H9 (cell line): ENCODE data around the gene DCTN3. TPM values are rescaled to one million over a fixed set of nuclear protein-coding genes. Genes with fewer than 3 reads are reported as not detected.

Source experiments
- DNase-seq: peaks from one replicate; pipeline ENCODE4 v3.0.0-alpha.2; 2017
- H2AFZ ChIP-seq: one replicate; pipeline ENCODE4 v1.6.1; 2013; ENCODE audit warnings: mild to moderate bottlenecking, low read length, control low read depth, moderate library complexity
- H2AK5ac ChIP-seq: 2 replicates; pipeline ENCODE4 v1.6.1; 2013; ENCODE audit warnings: low read length, control low read depth, mixed read lengths; ENCODE audit not compliant: insufficient read length
- H2BK120ac ChIP-seq: one replicate; pipeline ENCODE4 v1.6.1; 2013; ENCODE audit warnings: low read depth, mild to moderate bottlenecking, low read length, control low read depth, inconsistent platforms; ENCODE audit not compliant: poor library complexity, severe bottlenecking
- H2BK12ac ChIP-seq: 2 replicates; pipeline ENCODE4 v1.6.1; 2013; ENCODE audit warnings: low read length, control low read depth, mixed read lengths, low read depth; ENCODE audit not compliant: insufficient read length
- H2BK15ac ChIP-seq: 2 replicates; pipeline ENCODE4 v1.6.1; 2013; ENCODE audit warnings: low read depth, low read length, control low read depth
- H2BK20ac ChIP-seq: one replicate; pipeline ENCODE4 v1.6.1; 2013; ENCODE audit warnings: low read depth, mild to moderate bottlenecking, low read length, control low read depth, inconsistent platforms; ENCODE audit not compliant: poor library complexity, severe bottlenecking
- H2BK5ac ChIP-seq: 2 replicates; pipeline ENCODE4 v1.6.1; 2013; ENCODE audit warnings: low read length, control low read depth, mixed read lengths; ENCODE audit not compliant: insufficient read length
- H3K14ac ChIP-seq: 2 replicates; pipeline ENCODE4 v1.6.1; 2013; ENCODE audit warnings: low read length, control low read depth; ENCODE audit not compliant: insufficient read depth
- H3K18ac ChIP-seq: 2 replicates; pipeline ENCODE4 v1.6.1; 2013; ENCODE audit warnings: low read depth, mild to moderate bottlenecking, mixed read lengths, low read length, control low read depth; ENCODE audit not compliant: insufficient read length
- H3K23ac ChIP-seq: 2 replicates; pipeline ENCODE4 v1.6.1; 2013; ENCODE audit warnings: low read length, control low read depth, mixed read lengths, low read depth; ENCODE audit not compliant: insufficient read length
- H3K23me2 ChIP-seq: 2 replicates; pipeline ENCODE4 v1.6.1; 2013; ENCODE audit warnings: low read depth, mild to moderate bottlenecking, mixed read lengths, low read length, control low read depth; ENCODE audit not compliant: insufficient read length, poor library complexity, severe bottlenecking
- H3K27ac ChIP-seq: 2 replicates; pipeline ENCODE4 v1.5.1; 2013; ENCODE audit warnings: low read length, control low read depth, mixed read lengths, low read depth; ENCODE audit not compliant: insufficient read length
- H3K27me3 ChIP-seq: 2 replicates; pipeline ENCODE4 v1.6.1; 2013; ENCODE audit warnings: low read length, control low read depth, inconsistent platforms; ENCODE audit not compliant: insufficient read depth
- H3K4ac ChIP-seq: 2 replicates; pipeline ENCODE4 v1.6.1; 2013; ENCODE audit warnings: low read depth, mild to moderate bottlenecking, control low read depth, inconsistent platforms, low read length, moderate library complexity
- H3K4me1 ChIP-seq: 2 replicates; pipeline ENCODE4 v1.6.1; 2013; ENCODE audit warnings: low read length, control low read depth, inconsistent platforms; ENCODE audit not compliant: insufficient read depth
- H3K4me2 ChIP-seq: 2 replicates; pipeline ENCODE4 v1.6.1; 2013; ENCODE audit warnings: low read length, control low read depth, mixed read lengths; ENCODE audit not compliant: insufficient read length, insufficient read depth
- H3K56ac ChIP-seq: 2 replicates; pipeline ENCODE4 v1.6.1; 2013; ENCODE audit warnings: low read depth, mild to moderate bottlenecking, mixed read lengths, low read length, control low read depth; ENCODE audit not compliant: insufficient read length
- H3K79me1 ChIP-seq: 2 replicates; pipeline ENCODE4 v1.6.1; 2013; ENCODE audit warnings: low read depth, mild to moderate bottlenecking, moderate library complexity, low read length, control low read depth, inconsistent platforms; ENCODE audit not compliant: insufficient read depth, poor library complexity, severe bottlenecking
- H3K79me2 ChIP-seq: 2 replicates; pipeline ENCODE4 v1.6.1; 2013; ENCODE audit warnings: low read length, control low read depth, inconsistent platforms; ENCODE audit not compliant: insufficient read depth
- H3K9ac ChIP-seq: 2 replicates; pipeline ENCODE4 v1.6.1; 2013; ENCODE audit warnings: low read length, control low read depth, mixed read lengths; ENCODE audit not compliant: insufficient read length; ENCODE audit errors: extremely low read depth
- H3K9me3 ChIP-seq: one replicate; pipeline ENCODE4 v1.6.1; 2013; ENCODE audit warnings: low read depth, low read length, inconsistent platforms; ENCODE audit not compliant: control insufficient read depth
- H3T11ph ChIP-seq: one replicate; pipeline ENCODE4 v1.6.1; 2013; ENCODE audit warnings: mild to moderate bottlenecking, low read length, control low read depth, inconsistent platforms
- H4K20me1 ChIP-seq: one replicate; pipeline ENCODE4 v1.6.1; 2013; ENCODE audit not compliant: control insufficient read depth, insufficient read length, insufficient read depth
- H4K5ac ChIP-seq: 2 replicates; pipeline ENCODE4 v1.6.1; 2013; ENCODE audit warnings: low read depth, mild to moderate bottlenecking, mixed read lengths, low read length, control low read depth; ENCODE audit not compliant: insufficient read length
- H4K8ac ChIP-seq: replicated peaks from 2 replicates; pipeline ENCODE4 v1.6.1; 2013; ENCODE audit warnings: low read length, control low read depth, mixed read lengths, low read depth; ENCODE audit not compliant: insufficient read length
- H4K91ac ChIP-seq: 2 replicates; pipeline ENCODE4 v1.6.1; 2013; ENCODE audit warnings: low read depth, mild to moderate bottlenecking, moderate library complexity, mixed read lengths, low read length, control low read depth; ENCODE audit not compliant: insufficient read length
- H3K27ac Mint-ChIP-seq, 3 experiments: 2 replicates in 2 of 3; 3 replicates in 1 of 3; pipeline ENCODE4 v1.8.0; 2020 to 2021; ENCODE audit warnings: mixed read lengths in 3 of 3, mild to moderate bottlenecking in 1 of 3, moderate library complexity in 1 of 3
- H3K27me3 Mint-ChIP-seq: 2 replicates; pipeline ENCODE4 v1.8.0; 2021; ENCODE audit warnings: low read depth, mild to moderate bottlenecking, moderate library complexity, mixed read lengths
- H3K36me3 Mint-ChIP-seq, 3 experiments: 2 replicates in 2 of 3; 3 replicates in 1 of 3; pipeline ENCODE4 v1.8.0; 2020 to 2021; ENCODE audit warnings: low read depth in 3 of 3, mixed read lengths in 3 of 3; ENCODE audit not compliant: insufficient read depth in 1 of 3
- H3K4me1 Mint-ChIP-seq, 2 experiments: 2 replicates each; pipeline ENCODE4 v1.8.0; 2020; ENCODE audit warnings: mixed read lengths in 2 of 2
- H3K4me3 Mint-ChIP-seq, 2 experiments: 2 replicates in 1 of 2; 3 replicates in 1 of 2; pipeline ENCODE4 v1.8.0; 2020 to 2021; ENCODE audit warnings: mild to moderate bottlenecking in 2 of 2, mixed read lengths in 2 of 2, moderate library complexity in 1 of 2
- H3K9me3 Mint-ChIP-seq, 2 experiments: 2 replicates in 1 of 2; 3 replicates in 1 of 2; pipeline ENCODE4 v1.8.0; 2020; ENCODE audit warnings: mild to moderate bottlenecking in 2 of 2, mixed read lengths in 2 of 2, moderate library complexity in 1 of 2
- CTCF ChIP-seq: fragments of 200-600 bp; sonication (generic); conservative IDR thresholded peaks from 3 replicates; pipeline ENCODE4 v1.8.0; 2021; ENCODE audit warnings: antibody characterized with exemption, mild to moderate bottlenecking
- WGBS: extraction: QIAGEN DNeasy Blood & Tissue Kit; methylation state at CpG from one replicate; pipeline ENCODE4 v1.1.7; 2013; ENCODE audit warnings: missing lambda C conversion rate, low lambda C conversion rate, mixed read lengths; ENCODE audit not compliant: insufficient read length; ENCODE audit errors: extremely low coverage; 5-methylcytosine and 5-hydroxymethylcytosine counted together
- total RNA-seq: library from RNA; stranded (reverse); gene quantifications from 2 replicates; pipeline ENCODE4 v1.2.1, GENCODE V29; 2021

DCTN3 gene
- total RNA-seq, 1 experiment from 2014 or later: 40.0 TPM

DNA sequence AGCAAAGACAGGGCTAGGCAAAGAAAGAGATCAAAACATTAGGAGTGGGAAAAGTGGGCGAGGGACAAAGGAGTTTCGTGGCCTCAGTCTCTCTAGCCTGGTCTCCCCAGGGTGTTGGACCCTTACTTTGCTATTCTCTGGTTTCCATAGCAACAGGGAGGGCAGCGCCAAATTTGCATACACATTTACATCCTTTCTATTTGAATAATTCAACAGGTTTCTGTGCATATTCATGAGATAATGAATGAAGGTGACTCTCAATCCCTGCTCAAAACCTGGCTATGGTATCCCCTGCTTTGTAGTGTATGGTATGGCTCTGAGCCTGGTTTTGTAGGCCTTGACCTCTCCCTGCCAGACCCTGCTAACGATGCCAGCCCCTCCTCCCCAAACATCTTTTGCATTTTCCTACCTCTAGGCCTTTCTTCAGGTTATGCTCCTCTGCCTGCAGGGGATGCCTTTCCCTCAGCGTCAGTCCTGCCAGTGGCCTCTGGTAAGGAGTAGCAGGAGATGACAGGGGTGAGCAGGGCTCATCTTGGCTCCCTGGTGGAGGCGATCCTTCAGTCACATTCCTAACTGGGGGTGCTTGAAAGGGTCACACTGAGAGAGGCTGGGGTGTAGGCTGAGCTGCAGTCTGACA is 18.2 kb downstream of the DCTN3 start:
- Histone ChIP-seq H3K9ac (no peak overlapping the region), H3K9me3 (no peaks in the 10 kb centered on the region), H3T11ph (no peak overlapping the region), H4K8ac (no peak overlapping the region), H2BK120ac (no peak overlapping the region), H3K14ac (no peak overlapping the region), H2BK20ac (no peak overlapping the region), H3K27me3 (no peaks in the 10 kb centered on the region), H3K79me2 (no peaks in the 10 kb centered on the region), H3K79me1 (no peaks in the 10 kb centered on the region), H3K4ac (no peak overlapping the region), H3K23me2 (no peaks in the 10 kb centered on the region), H2BK12ac (no peak overlapping the region), H4K5ac (no peak overlapping the region), H3K56ac (no peak overlapping the region), H2BK15ac (no peak overlapping the region), H3K27ac (no peak overlapping the region), H3K4me2 (no peak overlapping the region), H4K20me1 (no peaks in the 10 kb centered on the region), H3K23ac (no peak overlapping the region), H3K4me1 (no peaks in the 10 kb centered on the region), H4K91ac (no peak overlapping the region), H2BK5ac (no peak overlapping the region), H2AK5ac (no peak overlapping the region), H3K18ac (no peak overlapping the region), H2AFZ (no peak overlapping the region)
- Mint-ChIP-seq H3K36me3 (no peaks in the 10 kb centered on the region), H3K4me1 (peaks cover 11 to 12% of the 10 kb centered on the region in 2 experiments), H3K4me3 (peak overlapping the region in 1 of 2 experiments; percentile 0; a peak in 1 of 5 replicates), H3K27me3 (peaks cover 22% of the 10 kb centered on the region), H3K9me3 (no peaks in the 10 kb centered on the region; a peak in 1 of 5 replicates), H3K27ac (peak overlapping the region in 2 of 3 experiments; percentile 36 to 46; a peak in 3 of 7 replicates)
- DNase-seq: peak; percentile 55
- no CpG with 5 or more reads among the region's 6 CpGs for WGBS
- 0 out of 3 replicates have a peak, but pooled peaks have one; percentile 11 for TF ChIP-seq CTCF
